B cell (primary cell): Measurements from ENCODE around the gene GTF2A1L. TPM values are rescaled to one million over a fixed set of nuclear protein-coding genes. Genes with fewer than 3 reads are reported as not detected.
"Not testable (repeated sequence)": the region's sequence is repeated elsewhere in the genome, so short reads cannot be mapped to it uniquely, and the experiment has no call there.

Experiments
- ATAC-seq: fragments of 200-7000 bp; cut with Tn5 transposase; one replicate; pipeline ENCODE4 v1.10.0; 2021; ENCODE audit warnings: low read depth, mild to moderate bottlenecking, moderate number of reproducible peaks, moderate library complexity
- CTCF ChIA-PET: fragments of 350-600 bp; sonication (Branson Sonifier 250); formaldehyde crosslinking; loops from one replicate; lab custom pipeline; 2021; ENCODE audit warnings: antibody characterized with exemption, inconsistent platforms; lab: Charles Lee
- POLR2A ChIA-PET: fragments of 350-600 bp; sonication (Branson Sonifier 250); formaldehyde crosslinking; loops from one replicate; lab custom pipeline; 2021; ENCODE audit warnings: antibody characterized with exemption; lab: Charles Lee
- DNase-seq: peaks from one replicate; pipeline ENCODE4 v3.0.0; 2013
- H2AFZ ChIP-seq: 2 replicates; pipeline ENCODE4 v1.6.1; 2012; ENCODE audit warnings: mild to moderate bottlenecking, low read depth, low read length; ENCODE audit not compliant: insufficient read depth, poor library complexity, severe bottlenecking
- H3K27ac ChIP-seq, 2 donors: 1 replicate in 1 of 2; 2 replicates in 1 of 2; pipeline ENCODE4 v1.5.1; 2012 to 2013; ENCODE audit warnings: low read length in 2 of 2, mild to moderate bottlenecking in 2 of 2, moderate library complexity in 1 of 2
- H3K27me3 ChIP-seq, 4 experiments: fragments of 200-600 bp in 1 of 4; sonication (generic) in 1 of 4; replicated peaks in 1 of 4; 1 replicate in 2 of 4; 2 replicates in 2 of 4; pipeline versions ENCODE4 v1.6.1 to v1.7.0; 2013 to 2016; ENCODE audit warnings: low read length in 3 of 4, mild to moderate bottlenecking in 2 of 4, mixed read lengths in 1 of 4, moderate library complexity in 1 of 4; ENCODE audit not compliant: insufficient read depth in 4 of 4, control insufficient read depth in 3 of 4; ENCODE audit errors: control extremely low read depth in 1 of 4
- H3K36me3 ChIP-seq, 2 experiments: replicated peaks in 1 of 2; 1 replicate in 1 of 2; 2 replicates in 1 of 2; pipeline versions ENCODE4 v1.6.1 to v1.7.1; 2013; ENCODE audit warnings: low read length in 1 of 2; ENCODE audit not compliant: insufficient read depth in 2 of 2, control insufficient read depth in 1 of 2; ENCODE audit errors: control extremely low read depth in 1 of 2, extremely low read depth in 1 of 2
- H3K4me1 ChIP-seq, 2 donors: fragments of 200-600 bp in 1 of 2; sonication (generic) in 1 of 2; 1 replicate in 1 of 2; 2 replicates in 1 of 2; pipeline versions ENCODE4 v1.5.1 to v1.6.1; 2013 to 2017; ENCODE audit warnings: low read length in 2 of 2; ENCODE audit not compliant: control insufficient read depth in 2 of 2, insufficient read depth in 2 of 2
- H3K4me2 ChIP-seq: replicated peaks from 2 replicates; pipeline ENCODE3; 2012; ENCODE audit warnings: mild to moderate bottlenecking, low read depth, low read length; ENCODE audit not compliant: poor library complexity, severe bottlenecking
- H3K4me3 ChIP-seq, 5 experiments: fragments of 200-600 bp in 1 of 5; sonication (generic) in 1 of 5; 1 replicate in 3 of 5; 2 replicates in 2 of 5; pipeline versions ENCODE4 v1.5.1 to v1.7.0; 2011 to 2016; ENCODE audit warnings: low read length in 4 of 5, mild to moderate bottlenecking in 4 of 5, low read depth in 2 of 5, control low read depth in 1 of 5, moderate library complexity in 1 of 5; ENCODE audit not compliant: insufficient read depth in 1 of 5; ENCODE audit errors: control extremely low read depth in 1 of 5, extremely low read depth in 1 of 5
- H3K79me2 ChIP-seq: fragments of 200-600 bp; sonication (generic); one replicate; pipeline ENCODE4 v1.6.0; 2016; ENCODE audit warnings: low read length; ENCODE audit not compliant: control insufficient read depth, insufficient read depth
- H3K9ac ChIP-seq: fragments of 200-600 bp; sonication (generic); 2 replicates; pipeline ENCODE4 v1.6.1; 2017; ENCODE audit warnings: mild to moderate bottlenecking, low read length, moderate library complexity
- H3K9me3 ChIP-seq, 3 donors: one replicate each; pipeline versions ENCODE4 v1.6.1 to v1.7.1; 2013; ENCODE audit warnings: low read length in 2 of 3; ENCODE audit not compliant: control insufficient read depth in 2 of 3, insufficient read depth in 1 of 3; ENCODE audit errors: control extremely low read depth in 1 of 3
- H4K20me1 ChIP-seq: 2 replicates; pipeline ENCODE4 v1.6.0; 2012; ENCODE audit warnings: mild to moderate bottlenecking, low read length; ENCODE audit not compliant: insufficient read depth, control insufficient read depth, poor library complexity, severe bottlenecking
- H3K27ac Mint-ChIP-seq: one replicate; pipeline ENCODE4 v1.8.0; 2021; ENCODE audit warnings: mixed read lengths
- H3K27me3 Mint-ChIP-seq: one replicate; pipeline ENCODE4 v1.8.0; 2021; ENCODE audit warnings: mixed read lengths
- H3K4me1 Mint-ChIP-seq: one replicate; pipeline ENCODE4 v1.8.0; 2021; ENCODE audit warnings: mixed read lengths
- H3K4me3 Mint-ChIP-seq: one replicate; pipeline ENCODE4 v1.8.0; 2021; ENCODE audit warnings: mixed read lengths
- H3K9me3 Mint-ChIP-seq: one replicate; pipeline ENCODE4 v1.8.0; 2022; ENCODE audit warnings: mixed read lengths; ENCODE audit not compliant: insufficient read depth
- CTCF ChIP-seq: fragments of 200-600 bp; IDR thresholded peaks from one replicate; pipeline ENCODE4 v1.8.0; 2022; ENCODE audit warnings: antibody characterized with exemption, mild to moderate bottlenecking
- EZH2 ChIP-seq: IDR thresholded peaks from 2 replicates; pipeline ENCODE4 v1.6.1; 2012; ENCODE audit warnings: borderline replicate concordance, low read depth, mild to moderate bottlenecking, moderate library complexity, low read length; ENCODE audit not compliant: insufficient read depth, poor library complexity, severe bottlenecking
- WGBS: methylation state at CpG from one replicate; pipeline ENCODE4 v1.1.5; 2013; ENCODE audit warnings: missing lambda C conversion rate; ENCODE audit not compliant: insufficient coverage; 5-methylcytosine and 5-hydroxymethylcytosine counted together
- intact Hi-C: fragments of 100-400 bp; cut with micrococcal nuclease; formaldehyde crosslinking; loops from one replicate; pipeline ENCODE4 v1.10.0; 2022
- polyA plus RNA-seq: library from polyadenylated mRNA; depleted of rRNA; stranded (reverse); fragments of >200 nt; gene quantifications from 2 replicates; pipeline ENCODE4 v1.2.3, GENCODE V29; 2012
- total RNA-seq, 2 donors: library from RNA; stranded (reverse); fragments of 120-200 nt in 1 of 2; gene quantifications; 1 replicate in 1 of 2; 2 replicates in 1 of 2; pipeline versions ENCODE4 v1.2.3 to v1.2.4, GENCODE V29; 2013 to 2022

GTF2A1L gene
- total and polyA plus RNA-seq, 2 donors (not counting 1 experiment from before 2014, with no cell fraction given): not detected

DNA sequence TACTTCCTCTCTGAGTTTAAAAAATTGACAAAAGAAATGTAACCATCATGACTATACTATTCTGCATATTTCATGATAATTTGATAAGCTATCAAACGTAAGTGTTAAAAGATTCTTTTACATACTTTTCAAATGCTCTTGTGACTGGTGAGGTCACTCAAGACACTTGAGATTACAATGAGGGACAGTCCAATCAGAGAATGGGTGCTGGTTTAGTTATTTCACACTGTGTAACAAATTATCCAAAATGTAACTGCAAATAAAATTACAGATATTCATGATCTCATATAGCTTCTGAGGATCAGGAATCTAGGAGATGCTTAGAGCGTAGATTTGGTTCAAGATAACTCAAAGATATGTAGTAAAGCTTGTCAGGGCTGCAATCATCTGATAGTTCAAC is 4.4 kb upstream of the GTF2A1L start:
- Histone ChIP-seq H3K27ac (no peak overlapping the region), H3K9ac (no peak overlapping the region), H3K9me3 (peaks cover 0 to 6% (median 0%) of the 10 kb centered on the region in 3 donors), H4K20me1 (no peaks in the 10 kb centered on the region), H2AFZ (no peak overlapping the region), H3K4me2 (no peak overlapping the region), H3K79me2 (no peaks in the 10 kb centered on the region), H3K4me1 (no peaks in the 10 kb centered on the region), H3K36me3 (no peaks in the 10 kb centered on the region), H3K4me3 (no peak overlapping the region), H3K27me3 (peaks cover 0 to 4% (median under 1%) of the 10 kb centered on the region in 4 experiments)
- H3K27ac Mint-ChIP-seq: no peak overlapping the region
- ATAC-seq (no peak), DNase-seq (no peak)
- WGBS: 100% methylated on average over 1 of the region's 2 CpGs
- no peak overlapping the region for H3K4me3 Mint-ChIP-seq
- ChIA-PET POLR2A (no interaction called here), CTCF (no interaction called here)
- no peaks in the 10 kb centered on the region for H3K9me3 Mint-ChIP-seq
- TF ChIP-seq EZH2 (no peak), CTCF (no peak)
- peaks cover 20% of the 10 kb centered on the region for H3K27me3 Mint-ChIP-seq
- H3K4me1 Mint-ChIP-seq: no peaks in the 10 kb centered on the region
- intact Hi-C loops: no loop called here

DNA sequence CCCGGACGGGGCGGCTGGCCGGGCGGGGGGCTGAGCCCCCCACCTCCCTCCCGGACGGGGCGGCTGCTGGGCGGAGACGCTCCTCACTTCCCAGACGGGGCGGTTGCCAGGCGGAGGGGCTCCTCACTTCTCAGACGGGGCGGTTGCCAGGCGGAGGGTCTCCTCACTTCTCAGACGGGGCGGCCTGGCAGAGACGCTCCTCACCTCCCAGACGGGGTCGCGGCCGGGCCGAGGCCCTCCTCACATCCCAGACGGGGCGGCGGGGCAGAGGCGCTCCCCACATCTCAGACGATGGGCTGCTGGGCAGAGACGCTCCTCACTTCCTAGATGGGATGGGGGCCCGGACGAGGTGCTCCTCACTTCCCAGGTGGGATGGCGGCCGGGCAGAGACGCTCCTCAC is 3.1 kb upstream of the GTF2A1L start:
- H3K27me3 ChIP-seq, CTCF ChIA-PET, H3K9me3 ChIP-seq: not testable (repeated sequence)

More for the DNA sequence above, 3.1 kb upstream of the GTF2A1L start:
- over 99% methylated on average over 28 of the region's 35 CpGs for WGBS
- H3K4me1 Mint-ChIP-seq, H3K9me3 Mint-ChIP-seq, H3K27ac ChIP-seq, POLR2A ChIA-PET, ATAC-seq, DNase-seq, H3K4me2 ChIP-seq, H2AFZ ChIP-seq, H3K27ac Mint-ChIP-seq, H3K4me3 Mint-ChIP-seq, H4K20me1 ChIP-seq, H3K4me3 ChIP-seq, H3K36me3 ChIP-seq, H3K79me2 ChIP-seq, H3K9ac ChIP-seq, intact Hi-C loops, H3K4me1 ChIP-seq: not testable (repeated sequence)
- H3K27me3 Mint-ChIP-seq: peaks cover 16% of the 10 kb centered on the region
